ENCODE measurements around the gene KCNN4. TPM values are rescaled to one million over a fixed set of nuclear protein-coding genes. Genes with fewer than 3 reads are reported as not detected.

The KCNN4 gene
- total RNA-seq, 2 donors from 2014 or later = 2.9 TPM; not detected in 1

DNA sequence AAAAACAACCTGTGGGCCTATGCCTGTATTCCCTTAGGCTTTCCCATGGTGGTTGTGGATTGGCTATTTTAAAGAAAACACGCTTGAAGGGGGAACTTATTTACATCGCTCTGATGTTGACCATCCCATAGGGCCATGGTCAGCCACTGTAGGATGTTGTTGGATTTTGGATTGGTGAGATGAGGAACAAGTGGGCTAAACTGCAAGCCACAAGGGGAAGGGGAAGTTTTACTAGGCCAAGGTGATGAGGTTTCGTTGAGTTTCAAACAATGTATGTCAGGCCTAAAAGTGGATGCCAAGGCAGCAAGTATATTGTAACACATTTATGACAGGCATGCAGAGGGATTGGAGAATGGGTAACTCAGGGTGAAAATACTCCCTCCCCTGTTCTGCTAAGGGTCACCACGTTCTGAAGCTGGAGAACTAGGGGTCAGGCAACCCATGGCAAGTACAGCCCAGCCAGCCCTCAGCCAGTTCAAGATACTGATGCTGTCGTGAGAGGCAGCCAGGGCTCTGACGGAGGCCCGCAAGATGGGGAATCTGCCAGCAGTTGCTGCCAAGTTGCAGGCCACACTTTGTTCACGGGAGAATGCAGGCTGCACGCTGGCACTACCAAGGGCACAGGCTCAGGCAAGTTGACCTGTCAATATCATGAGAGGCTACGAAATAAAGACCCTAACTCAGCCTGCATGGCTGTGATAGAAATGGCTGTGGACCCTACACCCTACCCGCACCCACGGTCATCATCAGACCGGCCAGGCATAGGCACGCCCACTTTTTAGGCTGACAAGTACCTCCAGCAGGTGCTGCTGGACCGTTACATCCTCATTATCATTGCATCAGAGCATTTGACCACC is 53.8 kb downstream of the KCNN4 start:
- H3K36me3 ChIP-seq (replicated peaks in 1 of 2; ENCODE audit: insufficient read depth in 1 of 2, low read depth in 2 of 2) = peaks cover 0 to 5% of the 10 kb centered on the region in 2 donors
- DNase-seq (peak in 1 of 4 donors; percentile 11), ATAC-seq (no peak)
- no peak overlapping the region for H3K4me3 ChIP-seq
- no peaks in the 10 kb centered on the region for H3K4me1 ChIP-seq
- TF ChIP-seq POLR2A (IDR thresholded peaks at IDR 0.05) = no peak
- TF ChIP-seq, protein P1, sequence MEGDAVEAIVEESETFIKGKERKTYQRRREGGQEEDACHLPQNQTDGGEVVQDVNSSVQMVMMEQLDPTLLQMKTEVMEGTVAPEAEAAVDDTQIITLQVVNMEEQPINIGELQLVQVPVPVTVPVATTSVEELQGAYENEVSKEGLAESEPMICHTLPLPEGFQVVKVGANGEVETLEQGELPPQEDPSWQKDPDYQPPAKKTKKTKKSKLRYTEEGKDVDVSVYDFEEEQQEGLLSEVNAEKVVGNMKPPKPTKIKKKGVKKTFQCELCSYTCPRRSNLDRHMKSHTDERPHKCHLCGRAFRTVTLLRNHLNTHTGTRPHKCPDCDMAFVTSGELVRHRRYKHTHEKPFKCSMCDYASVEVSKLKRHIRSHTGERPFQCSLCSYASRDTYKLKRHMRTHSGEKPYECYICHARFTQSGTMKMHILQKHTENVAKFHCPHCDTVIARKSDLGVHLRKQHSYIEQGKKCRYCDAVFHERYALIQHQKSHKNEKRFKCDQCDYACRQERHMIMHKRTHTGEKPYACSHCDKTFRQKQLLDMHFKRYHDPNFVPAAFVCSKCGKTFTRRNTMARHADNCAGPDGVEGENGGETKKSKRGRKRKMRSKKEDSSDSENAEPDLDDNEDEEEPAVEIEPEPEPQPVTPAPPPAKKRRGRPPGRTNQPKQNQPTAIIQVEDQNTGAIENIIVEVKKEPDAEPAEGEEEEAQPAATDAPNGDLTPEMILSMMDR (IDR thresholded peaks at IDR 0.05) = no peak
- no peaks in the 10 kb centered on the region for H3K9me3 ChIP-seq
- WGBS, 2 donors = 51 to 69% methylated on average over 11 to 15 of the region's 15 CpGs
- intact Hi-C loops (cut with DNase I) = no loop called here
- H3K27ac ChIP-seq = no peak overlapping the region
- H3K27me3 ChIP-seq = no peaks in the 10 kb centered on the region

DNA sequence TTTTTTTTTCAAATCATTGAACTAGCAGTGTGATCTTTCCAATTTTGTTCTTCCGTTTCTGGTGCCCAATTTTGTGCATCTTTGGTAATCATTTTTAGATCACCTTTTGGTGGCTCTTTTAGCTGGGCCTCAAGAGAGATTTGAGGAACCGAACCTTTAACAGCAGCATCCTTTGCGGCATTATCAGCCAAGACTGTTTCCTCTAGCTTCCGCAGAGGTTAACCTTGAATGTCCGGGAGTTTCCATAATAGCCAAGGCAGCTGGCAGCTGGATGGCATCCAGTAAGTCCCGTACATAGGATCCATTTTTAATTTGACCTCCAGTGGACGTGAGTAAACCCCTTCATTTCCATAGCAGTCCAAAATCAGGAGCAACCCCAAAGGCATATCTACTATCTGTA is 55.3 kb downstream of the KCNN4 start:
- intact Hi-C loops (cut with DNase I) = no loop called here
- H3K9me3 ChIP-seq = no peaks in the 10 kb centered on the region
- no peaks in the 10 kb centered on the region for H3K4me1 ChIP-seq

GRCh38 chr19:43724896-43725295 is 55.9 kb downstream of the KCNN4 start:
- TF ChIP-seq, protein P1 (IDR thresholded peaks at IDR 0.05) = no peak
- Histone ChIP-seq H3K4me3 (no peak overlapping the region), H3K4me1 (no peaks in the 10 kb centered on the region), H3K9me3 (no peaks in the 10 kb centered on the region), H3K36me3 (replicated peaks in 1 of 2; ENCODE audit: insufficient read depth in 1 of 2, low read depth in 2 of 2) (peaks cover 0 to 2% of the 10 kb centered on the region in 2 donors), H3K27ac (no peak overlapping the region), H3K27me3 (no peaks in the 10 kb centered on the region)
- intact Hi-C loops (cut with DNase I) = no loop called here
- ATAC-seq (no peak), DNase-seq (no peak)
- 63 to 71% methylated on average over 8 of the region's 8 CpGs for WGBS, 2 donors

More for the DNA sequence above, 55.3 kb downstream of the KCNN4 start:
- TF ChIP-seq, protein P1 (IDR thresholded peaks at IDR 0.05) = no peak
- TF ChIP-seq POLR2A (IDR thresholded peaks at IDR 0.05) = no peak
- no peaks in the 10 kb centered on the region for H3K27me3 ChIP-seq
- no peak overlapping the region for H3K4me3 ChIP-seq
- DNase-seq (no peak), ATAC-seq (no peak)
- H3K27ac ChIP-seq = no peak overlapping the region
- H3K36me3 ChIP-seq (replicated peaks in 1 of 2; ENCODE audit: insufficient read depth in 1 of 2, low read depth in 2 of 2) = peaks cover 0 to 2% of the 10 kb centered on the region in 2 donors
- 6 to 14% methylated on average over 7 of the region's 7 CpGs for WGBS, 2 donors

DNA sequence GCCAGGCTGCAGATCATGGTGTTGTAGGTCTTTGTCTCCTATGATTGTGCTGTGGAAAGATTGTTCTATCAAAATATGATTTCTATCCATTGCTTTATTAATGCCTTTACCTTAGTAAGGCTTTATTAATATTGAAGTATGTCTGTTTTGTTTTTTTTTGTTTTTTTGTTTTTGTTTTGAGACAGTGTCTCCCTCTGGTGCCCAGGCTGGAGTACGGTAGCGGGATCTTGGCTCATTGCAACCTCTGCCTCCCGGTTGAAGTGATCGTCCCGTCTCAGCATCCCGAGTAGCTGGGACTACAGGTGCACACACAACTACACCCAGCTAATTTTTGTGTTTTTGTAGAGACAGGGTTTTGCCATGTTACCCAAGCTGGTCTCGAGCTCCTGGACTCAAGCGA is 57.2 kb downstream of the KCNN4 start:
- Histone ChIP-seq H3K9me3 (no peaks in the 10 kb centered on the region), H3K36me3 (replicated peaks in 1 of 2; ENCODE audit: insufficient read depth in 1 of 2, low read depth in 2 of 2) (peaks cover 0 to 1% of the 10 kb centered on the region in 2 donors), H3K27ac (no peak overlapping the region), H3K4me1 (no peaks in the 10 kb centered on the region), H3K4me3 (no peak overlapping the region), H3K27me3 (no peaks in the 10 kb centered on the region)
- DNase-seq (no peak), ATAC-seq (no peak)
- WGBS, 2 donors = 64% methylated on average over 7 to 8 of the region's 8 CpGs
- intact Hi-C loops (cut with DNase I) = no loop called here
- no peak for TF ChIP-seq POLR2A (IDR thresholded peaks at IDR 0.05)
- TF ChIP-seq, protein P1 (IDR thresholded peaks at IDR 0.05) = peak in 1 of 7 experiments; percentile 7
